Esophagus muscularis mucosa (tissue), 4 donors: ENCODE results near the gene CYBC1. TPM values are rescaled to one million over a fixed set of nuclear protein-coding genes. Genes with fewer than 3 reads are reported as not detected.

ENCODE experiments used
- DNase-seq: peaks from one replicate; pipeline ENCODE4 v3.0.0-alpha.2; 2017; ENCODE audit errors: extremely low spot score
- H3K27ac ChIP-seq, 4 donors: fragments of 200-600 bp; sonication (generic); replicated peaks in 1 of 4; 1 replicate in 3 of 4; 2 replicates in 1 of 4; pipeline ENCODE4 v1.5.1; 2016 to 2019; ENCODE audit warnings: mild to moderate bottlenecking in 1 of 4
- H3K27me3 ChIP-seq, 4 donors: fragments of 200-600 bp; sonication (generic); one replicate each; pipeline versions ENCODE4 v1.5.1 to v1.6.0; 2016 to 2019
- H3K36me3 ChIP-seq, 4 donors: fragments of 200-600 bp; sonication (generic); one replicate each; pipeline ENCODE4 v1.5.1; 2016 to 2019
- H3K4me1 ChIP-seq, 4 donors: fragments of 200-600 bp; sonication (generic); one replicate each; pipeline ENCODE4 v1.5.1; 2016 to 2019
- H3K4me3 ChIP-seq, 4 donors: fragments of 200-600 bp; sonication (generic); 1 replicate in 2 of 4; 2 replicates in 2 of 4; pipeline ENCODE4 v1.5.1; 2016 to 2019; ENCODE audit warnings: mild to moderate bottlenecking in 4 of 4, moderate library complexity in 1 of 4
- H3K9me3 ChIP-seq, 4 donors: fragments of 200-600 bp; sonication (generic); 1 replicate in 3 of 4; 2 replicates in 1 of 4; pipeline ENCODE4 v1.5.1; 2016 to 2019
- EP300 ChIP-seq: sonication (generic); formaldehyde crosslinking; IDR thresholded peaks from one replicate; pipeline ENCODE4 v1.6.1; 2017; ENCODE audit warnings: antibody characterized with exemption
- POLR2A ChIP-seq: fragments of 450-650 bp; IDR thresholded peaks from one replicate; pipeline ENCODE4 v1.6.1; 2017; ENCODE audit warnings: antibody characterized with exemption, moderate library complexity, mild to moderate bottlenecking, low read depth
- POLR2AphosphoS5 ChIP-seq, 2 donors: sonication (generic); formaldehyde crosslinking; IDR thresholded peaks; one replicate each; pipeline ENCODE4 v1.6.1; 2017; ENCODE audit warnings: antibody characterized with exemption in 2 of 2
- WGBS: methylation state at CpG from one replicate; pipeline ENCODE4 v1.1.5; 2018; 5-methylcytosine and 5-hydroxymethylcytosine counted together
- intact Hi-C: fragments of 100-400 bp; cut with DNase I; formaldehyde crosslinking; loops from one replicate; pipeline ENCODE4 v1.15.1; 2023
- small RNA-seq, 3 donors: library from RNA; depleted of rRNA; stranded (forward); fragments of <200 nt; gene quantifications; one replicate each; pipeline ENCODE3, GENCODE V24; 2016
- total RNA-seq, 4 donors: library from RNA; depleted of rRNA; stranded (reverse); fragments of >200 nt; gene quantifications; one replicate each; pipeline versions ENCODE4 v1.1.0 to v1.2.1, GENCODE V29; 2016
- TF ChIP-seq, protein P1 (sequence below), 3 experiments: fragments of 200-600 bp in 2 of 3; fragments of 450-650 bp in 1 of 3; sonication (generic) in 2 of 3; IDR thresholded peaks; one replicate each; pipeline ENCODE4 v1.5.1; 2017 to 2019; ENCODE audit warnings: antibody characterized with exemption in 3 of 3, mild to moderate bottlenecking in 2 of 3, moderate library complexity in 1 of 3

CYBC1 gene
- total RNA-seq, 4 donors from 2014 or later: 40.7 to 78.3 (median 69.7) TPM

DNA sequence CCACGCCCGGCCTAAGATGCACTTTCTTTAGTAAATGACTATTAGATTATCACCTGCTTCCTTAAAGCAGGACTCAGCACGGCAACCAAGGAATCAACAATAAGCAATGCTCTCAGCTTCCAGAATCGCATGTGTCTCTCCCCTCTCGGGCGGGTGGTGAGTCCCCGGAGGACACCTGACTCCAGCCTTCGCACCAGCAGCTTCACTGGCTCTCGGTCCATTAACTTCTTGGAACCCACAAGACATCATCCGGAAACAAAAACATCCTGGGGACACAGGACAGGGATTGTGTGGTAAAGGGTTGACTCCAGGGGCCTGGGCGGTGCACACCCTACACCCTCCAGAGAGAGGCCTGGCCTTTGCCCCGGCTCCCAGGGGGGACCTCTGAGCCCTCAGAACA is 56.3 kb downstream of the CYBC1 start:
- no peaks in the 10 kb centered on the region for H3K9me3 ChIP-seq
- H3K4me1 ChIP-seq: peaks cover 2 to 22% (median 11%) of the 10 kb centered on the region in 4 donors
- TF ChIP-seq POLR2AphosphoS5 (IDR thresholded peaks at IDR 0.05): no peak
- TF ChIP-seq EP300: no peak
- no peaks in the 10 kb centered on the region for H3K27me3 ChIP-seq
- intact Hi-C loops: no loop called here
- WGBS: 90% methylated on average over 4 of the region's 12 CpGs
- H3K27ac ChIP-seq: no peak overlapping the region
- H3K4me3 ChIP-seq: no peak overlapping the region
- peaks cover 0 to 60% (median 35%) of the 10 kb centered on the region in 4 donors for H3K36me3 ChIP-seq
- DNase-seq: no peak

DNA sequence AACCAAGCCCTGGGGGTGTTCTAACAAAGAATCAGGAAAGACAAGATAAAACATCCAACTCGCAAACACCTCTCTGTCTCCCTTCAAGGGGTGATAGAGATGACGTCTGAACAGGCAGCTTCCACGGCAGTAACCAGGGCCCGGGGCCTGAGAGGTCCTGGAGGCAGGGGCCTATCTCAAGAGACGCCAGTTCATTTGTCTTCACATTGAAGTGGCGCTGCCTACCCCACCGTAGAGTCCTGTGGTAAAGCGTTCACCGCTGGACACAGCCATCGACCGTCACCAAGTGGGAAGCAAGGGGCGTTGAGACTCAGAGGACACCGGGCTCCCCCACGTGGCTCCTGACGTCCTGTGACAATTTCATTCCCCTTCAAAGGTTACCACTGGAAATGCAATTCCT is 57.6 kb downstream of the CYBC1 start:
- H3K27me3 ChIP-seq: peaks cover 0 to 3% (median 0%) of the 10 kb centered on the region in 4 donors
- peaks cover 0 to 51% (median 35%) of the 10 kb centered on the region in 4 donors for H3K36me3 ChIP-seq
- intact Hi-C loops: no loop called here
- no peak overlapping the region for H3K4me3 ChIP-seq
- WGBS: 84% methylated on average over 10 of the region's 15 CpGs
- H3K9me3 ChIP-seq: no peaks in the 10 kb centered on the region
- DNase-seq: no peak
- peaks cover 0 to 14% (median 4%) of the 10 kb centered on the region in 4 donors for H3K4me1 ChIP-seq
- H3K27ac ChIP-seq: no peak overlapping the region
- TF ChIP-seq, protein P1, sequence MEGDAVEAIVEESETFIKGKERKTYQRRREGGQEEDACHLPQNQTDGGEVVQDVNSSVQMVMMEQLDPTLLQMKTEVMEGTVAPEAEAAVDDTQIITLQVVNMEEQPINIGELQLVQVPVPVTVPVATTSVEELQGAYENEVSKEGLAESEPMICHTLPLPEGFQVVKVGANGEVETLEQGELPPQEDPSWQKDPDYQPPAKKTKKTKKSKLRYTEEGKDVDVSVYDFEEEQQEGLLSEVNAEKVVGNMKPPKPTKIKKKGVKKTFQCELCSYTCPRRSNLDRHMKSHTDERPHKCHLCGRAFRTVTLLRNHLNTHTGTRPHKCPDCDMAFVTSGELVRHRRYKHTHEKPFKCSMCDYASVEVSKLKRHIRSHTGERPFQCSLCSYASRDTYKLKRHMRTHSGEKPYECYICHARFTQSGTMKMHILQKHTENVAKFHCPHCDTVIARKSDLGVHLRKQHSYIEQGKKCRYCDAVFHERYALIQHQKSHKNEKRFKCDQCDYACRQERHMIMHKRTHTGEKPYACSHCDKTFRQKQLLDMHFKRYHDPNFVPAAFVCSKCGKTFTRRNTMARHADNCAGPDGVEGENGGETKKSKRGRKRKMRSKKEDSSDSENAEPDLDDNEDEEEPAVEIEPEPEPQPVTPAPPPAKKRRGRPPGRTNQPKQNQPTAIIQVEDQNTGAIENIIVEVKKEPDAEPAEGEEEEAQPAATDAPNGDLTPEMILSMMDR (IDR thresholded peaks at IDR 0.05): no peak
- no peak for TF ChIP-seq POLR2AphosphoS5 (IDR thresholded peaks at IDR 0.05)
- no peak for TF ChIP-seq POLR2A
- TF ChIP-seq EP300: no peak

Small RNAs within 50 kb of the gene (small RNA-seq; reads per million reads assigned to genes)
- 0 reads per million in 3 donors for gene RF00019

Other genes with a start within 250 kb of the CYBC1 start
- gene CCDC57, start 237.9 kb downstream of the CYBC1 start, total RNA-seq: 10 to 100 TPM in 3 of 4 donors, 1 to 10 TPM in 1; 8.4 to 21.6 (median 16.4) TPM
- 10 to 100 TPM; 17.0 to 28.8 (median 23.4) TPM for gene SLC16A3, start 221.7 kb downstream of the CYBC1 start, total RNA-seq
- gene CSNK1D, start 177.1 kb downstream of the CYBC1 start, total RNA-seq: 10 to 100 TPM; 47.2 to 65.5 (median 61.0) TPM
- 1 to 10 TPM in 2 of 4 donors, under 1 TPM in 1, not detected in 1; 0.91 to 5.7 (median 2.0) TPM for gene CD7, start 133.1 kb downstream of the CYBC1 start, total RNA-seq
- gene SECTM1, start 117.0 kb downstream of the CYBC1 start, total RNA-seq: 10 to 100 TPM in 3 of 4 donors, 1 to 10 TPM in 1; 10.0 to 41.1 (median 22.2) TPM
- gene TEX19, start 91.5 kb downstream of the CYBC1 start, total RNA-seq: not detected
- not detected for gene UTS2R, start 79.0 kb downstream of the CYBC1 start, total RNA-seq
- 10 to 100 TPM; 15.7 to 27.1 (median 20.6) TPM for gene HEXD, start 32.4 kb downstream of the CYBC1 start, total RNA-seq
- gene OGFOD3, start 32.2 kb downstream of the CYBC1 start, total RNA-seq: 10 to 100 TPM; 21.6 to 35.3 (median 28.5) TPM
- gene NARF, start 8.0 kb upstream of the CYBC1 start, total RNA-seq: 10 to 100 TPM; 26.2 to 30.9 (median 29.3) TPM
- gene FOXK2, start 69.0 kb upstream of the CYBC1 start, total RNA-seq: 10 to 100 TPM; 27.0 to 51.6 (median 45.3) TPM
- 10 to 100 TPM; 57.3 to 81.4 (median 74.4) TPM for gene WDR45B, start 197.7 kb upstream of the CYBC1 start, total RNA-seq
- 10 to 100 TPM in 3 of 4 donors, 1 to 10 TPM in 1; 6.2 to 24.3 (median 19.4) TPM for gene RAB40B, start 247.9 kb upstream of the CYBC1 start, total RNA-seq